Activated T-cell treated with anti-CD3 and anti-CD28 coated beads, Interleukin-2, amount 50 U/mL, for 72 hours (primary cell): Measurements from ENCODE around the gene INPP1. TPM values are rescaled to one million over a fixed set of nuclear protein-coding genes. Genes with fewer than 3 reads are reported as not detected.
"Not testable (repeated sequence)": the region's sequence is repeated elsewhere in the genome, so short reads cannot be mapped to it uniquely, and the experiment has no call there.

ENCODE experiments used
- ATAC-seq, 2 donors: fragments of 150-1000 bp; cut with Tn5 transposase; replicated peaks in 1 of 2; 2 replicates each; pipeline ENCODE4 v1.10.0; 2021; ENCODE audit warnings: moderate library complexity in 2 of 2, mild to moderate bottlenecking in 1 of 2
- DNase-seq, 2 donors: peaks; one replicate each; pipeline ENCODE4 v3.0.0; 2021 to 2022; ENCODE audit warnings: mixed read lengths in 1 of 2
- H3K27ac Mint-ChIP-seq: one replicate; pipeline ENCODE4 v1.8.0; 2022; ENCODE audit warnings: mild to moderate bottlenecking, moderate library complexity, mixed read lengths
- H3K27me3 Mint-ChIP-seq: one replicate; pipeline ENCODE4 v1.8.0; 2022; ENCODE audit warnings: low read depth, mixed read lengths
- H3K36me3 Mint-ChIP-seq, 2 donors: one replicate each; pipeline ENCODE4 v1.8.0; 2022; ENCODE audit warnings: mixed read lengths in 2 of 2, mild to moderate bottlenecking in 1 of 2; ENCODE audit not compliant: insufficient read depth in 2 of 2
- H3K4me1 Mint-ChIP-seq: one replicate; pipeline ENCODE4 v1.8.0; 2022; ENCODE audit warnings: low read depth, mixed read lengths
- H3K4me3 Mint-ChIP-seq, 2 donors: one replicate each; pipeline ENCODE4 v1.8.0; 2022; ENCODE audit warnings: mild to moderate bottlenecking in 2 of 2, mixed read lengths in 2 of 2, moderate library complexity in 2 of 2
- H3K9me3 Mint-ChIP-seq, 2 donors: one replicate each; pipeline ENCODE4 v1.8.0; 2022; ENCODE audit warnings: mixed read lengths in 2 of 2
- total RNA-seq, 2 donors: library from RNA; stranded (reverse); gene quantifications; one replicate each; pipeline ENCODE4 v1.2.3, GENCODE V29; 2022

INPP1 gene
- total RNA-seq = 10 to 100 TPM; 19.4 TPM

- Mint-ChIP-seq H3K36me3 (peaks cover 0 to 4% of the 10 kb centered on the region in 2 donors), H3K27ac (peak within 1 kb of the TSS; percentile 87), H3K4me1 (peaks cover 23% of the 10 kb centered on the region), H3K9me3 (no peaks in the 10 kb centered on the region), H3K27me3 (no peaks in the 10 kb centered on the region), H3K4me3 (peak within 1 kb of the TSS; percentile 94 to 97)
- DNase-seq = peak; percentile 60 to 62
- peak; percentile 80 to 81 for ATAC-seq
These were observed at the start of gene INPP1 for GRCh38 chr2:190343536-190344275. TSS of gene INPP1 (plus strand) at chr2:190343589. CDS start at chr2:190360103, 16,514 bp downstream.

GRCh38 chr2:190297880-190298279 lies 45.5 kb upstream of the INPP1 start:
- H3K36me3 Mint-ChIP-seq = peaks cover 6 to 25% of the 10 kb centered on the region in 2 donors
- H3K27ac Mint-ChIP-seq, ATAC-seq, H3K4me1 Mint-ChIP-seq, H3K4me3 Mint-ChIP-seq, DNase-seq, H3K9me3 Mint-ChIP-seq, H3K27me3 Mint-ChIP-seq: not testable (repeated sequence)

GRCh38 chr2:190301032-190301431 lies 42.4 kb upstream of the INPP1 start:
- Mint-ChIP-seq H3K9me3 (peaks cover 4 to 6% of the 10 kb centered on the region in 2 donors), H3K4me1 (peaks cover 6% of the 10 kb centered on the region), H3K27me3 (no peaks in the 10 kb centered on the region), H3K27ac (no peak overlapping the region), H3K4me3 (no peak overlapping the region), H3K36me3 (peaks cover 8 to 21% of the 10 kb centered on the region in 2 donors)
- no peak for DNase-seq
- ATAC-seq = no peak

- Mint-ChIP-seq H3K4me3 (no peak overlapping the region), H3K9me3 (peaks cover 4 to 6% of the 10 kb centered on the region in 2 donors)
These were observed 41.3 kb upstream of the INPP1 start for GRCh38 chr2:190302052-190302451.

GRCh38 chr2:190303647-190304046 lies 39.7 kb upstream of the INPP1 start:
- H3K27me3 Mint-ChIP-seq = no peaks in the 10 kb centered on the region
- H3K9me3 Mint-ChIP-seq = peaks cover 4 to 6% of the 10 kb centered on the region in 2 donors
- ATAC-seq (no peak), DNase-seq (no peak)
- peaks cover 8 to 21% of the 10 kb centered on the region in 2 donors for H3K36me3 Mint-ChIP-seq
- peaks cover 6% of the 10 kb centered on the region for H3K4me1 Mint-ChIP-seq
- no peak overlapping the region for H3K4me3 Mint-ChIP-seq
- H3K27ac Mint-ChIP-seq = no peak overlapping the region

More at GRCh38 chr2:190302052-190302451, 41.3 kb upstream of the INPP1 start:
- Mint-ChIP-seq H3K4me1 (peaks cover 6% of the 10 kb centered on the region), H3K27me3 (no peaks in the 10 kb centered on the region), H3K36me3 (peaks cover 8 to 21% of the 10 kb centered on the region in 2 donors), H3K27ac (no peak overlapping the region)
- no peak for ATAC-seq
- DNase-seq = no peak

- peaks cover 8 to 20% of the 10 kb centered on the region in 2 donors for H3K36me3 Mint-ChIP-seq
- H3K4me1 Mint-ChIP-seq = peaks cover 6% of the 10 kb centered on the region
- H3K9me3 Mint-ChIP-seq = peaks cover 4 to 6% of the 10 kb centered on the region in 2 donors
These were observed 39.0 kb upstream of the INPP1 start for GRCh38 chr2:190304404-190304803.

GRCh38 chr2:190308031-190308430 lies 35.4 kb upstream of the INPP1 start:
- no peaks in the 10 kb centered on the region for H3K27me3 Mint-ChIP-seq
- H3K9me3 Mint-ChIP-seq = no peaks in the 10 kb centered on the region
- H3K36me3 Mint-ChIP-seq = peaks cover 3 to 8% of the 10 kb centered on the region in 2 donors
- H3K27ac Mint-ChIP-seq = no peak overlapping the region
- ATAC-seq (no peak), DNase-seq (no peak)
- no peaks in the 10 kb centered on the region for H3K4me1 Mint-ChIP-seq
- H3K4me3 Mint-ChIP-seq = no peak overlapping the region

More at GRCh38 chr2:190304404-190304803, 39.0 kb upstream of the INPP1 start:
- Mint-ChIP-seq H3K27me3 (no peaks in the 10 kb centered on the region), H3K27ac (no peak overlapping the region), H3K4me3 (no peak overlapping the region)
- peak; percentile 22 to 52 for ATAC-seq
- no peak for DNase-seq

GRCh38 chr2:190311893-190312634 lies 31.3 kb upstream of the INPP1 start:
- ATAC-seq = no peak
- Mint-ChIP-seq H3K27ac (no peak overlapping the region), H3K4me1 (peaks cover 30% of the 10 kb centered on the region), H3K27me3 (no peaks in the 10 kb centered on the region), H3K36me3 (peaks cover 2 to 16% of the 10 kb centered on the region in 2 donors), H3K4me3 (no peak overlapping the region), H3K9me3 (no peaks in the 10 kb centered on the region)
- no peak for DNase-seq

- H3K4me1 Mint-ChIP-seq = peaks cover 36% of the 10 kb centered on the region
- H3K36me3 Mint-ChIP-seq = peaks cover 2 to 16% of the 10 kb centered on the region in 2 donors
- not testable (repeated sequence) for ATAC-seq, H3K4me3 Mint-ChIP-seq, H3K27me3 Mint-ChIP-seq, DNase-seq, H3K9me3 Mint-ChIP-seq, H3K27ac Mint-ChIP-seq
These were observed 30.8 kb upstream of the INPP1 start for GRCh38 chr2:190312635-190313025.

GRCh38 chr2:190313880-190314279 lies 29.5 kb upstream of the INPP1 start:
- no peak overlapping the region for H3K27ac Mint-ChIP-seq
- ATAC-seq = no peak
- DNase-seq = no peak
- H3K4me3 Mint-ChIP-seq = no peak overlapping the region
- H3K9me3 Mint-ChIP-seq = no peaks in the 10 kb centered on the region
- H3K36me3 Mint-ChIP-seq = peaks cover 2 to 16% of the 10 kb centered on the region in 2 donors
- H3K27me3 Mint-ChIP-seq = no peaks in the 10 kb centered on the region
- peaks cover 48% of the 10 kb centered on the region for H3K4me1 Mint-ChIP-seq

- Mint-ChIP-seq H3K36me3 (peaks cover 8 to 12% of the 10 kb centered on the region in 2 donors), H3K9me3 (no peaks in the 10 kb centered on the region), H3K4me3 (peak overlapping the region in 1 of 2 donors; percentile 26), H3K27ac (peak overlapping the region; percentile 24), H3K4me1 (peaks cover 60% of the 10 kb centered on the region), H3K27me3 (no peaks in the 10 kb centered on the region)
- DNase-seq (no peak), ATAC-seq (no peak)
These were observed 28.1 kb upstream of the INPP1 start for GRCh38 chr2:190315273-190315672.

- ATAC-seq (no peak), DNase-seq (no peak)
- Mint-ChIP-seq H3K27me3 (no peaks in the 10 kb centered on the region), H3K9me3 (no peaks in the 10 kb centered on the region), H3K27ac (peak overlapping the region; percentile 83), H3K4me3 (peak overlapping the region; percentile 90 to 99), H3K4me1 (peaks cover 81% of the 10 kb centered on the region), H3K36me3 (peaks cover 6 to 10% of the 10 kb centered on the region in 2 donors)
These were observed 24.9 kb upstream of the INPP1 start for GRCh38 chr2:190318514-190318913.

- peak overlapping the region; percentile 83 for H3K27ac Mint-ChIP-seq
- ATAC-seq (peak; percentile 16 to 31), DNase-seq (peak; percentile 19 to 26)
- H3K9me3 Mint-ChIP-seq = no peaks in the 10 kb centered on the region
- H3K4me1 Mint-ChIP-seq = peaks cover 78% of the 10 kb centered on the region
- peaks cover 6 to 10% of the 10 kb centered on the region in 2 donors for H3K36me3 Mint-ChIP-seq
- H3K27me3 Mint-ChIP-seq = no peaks in the 10 kb centered on the region
- H3K4me3 Mint-ChIP-seq = peak overlapping the region; percentile 90 to 99
These were observed 24.3 kb upstream of the INPP1 start for GRCh38 chr2:190318931-190319554.
